Measurements from ENCODE around the gene METTL23. TPM values are rescaled to one million over a fixed set of nuclear protein-coding genes. Genes with fewer than 3 reads are reported as not detected.
"Not testable (repeated sequence)": the region's sequence is repeated elsewhere in the genome, so short reads cannot be mapped to it uniquely, and the experiment has no call there.

The METTL23 gene
- total RNA-seq, 1 experiment from 2014 or later = 58.7 TPM

DNA sequence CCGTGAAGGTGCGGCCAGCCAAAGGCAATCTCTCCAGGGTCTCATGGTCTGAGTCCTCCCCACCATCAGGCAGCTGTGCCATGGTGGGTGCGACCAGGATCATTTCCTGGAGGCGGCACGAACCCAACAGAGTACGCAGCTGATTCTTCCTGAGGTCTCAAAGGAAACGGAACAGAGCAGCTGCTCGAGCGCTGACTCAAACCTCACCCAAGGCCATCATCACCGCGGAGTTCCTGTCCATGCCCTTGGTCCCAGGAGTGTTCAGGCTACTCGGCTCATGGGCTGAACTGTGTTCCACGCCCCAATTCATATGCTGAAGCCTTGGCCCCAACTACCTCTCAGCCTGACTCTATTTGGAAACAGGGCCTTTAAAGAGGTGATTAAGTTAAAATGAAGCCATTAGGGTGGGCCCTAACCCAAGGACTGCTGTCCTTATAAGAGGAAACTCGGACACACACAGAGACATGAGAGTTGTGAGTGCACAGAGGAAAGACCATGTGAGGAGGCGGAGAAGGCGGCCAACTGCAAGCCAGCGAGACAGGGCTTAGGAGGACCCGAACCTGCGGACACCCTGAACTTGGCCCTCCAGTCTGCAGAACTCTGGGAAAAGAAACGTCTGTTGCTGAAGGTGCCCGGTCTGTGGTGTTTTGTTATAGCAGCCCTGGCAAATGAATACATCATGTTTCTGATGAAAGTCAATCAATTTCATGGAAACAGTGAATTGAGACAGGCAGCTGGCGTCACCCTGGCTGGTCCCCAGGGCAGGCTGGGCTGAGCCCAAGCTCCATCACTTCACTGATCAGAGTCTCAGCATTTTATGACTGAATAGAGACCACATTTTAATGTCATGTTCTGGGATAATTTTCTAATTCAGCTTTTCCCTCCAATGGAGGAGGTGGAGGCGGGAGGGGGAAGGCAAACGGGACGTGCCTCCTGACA lies 29.6 kb upstream of the METTL23 start:
- intact Hi-C loops (cut with micrococcal nuclease) = no loop called here
- Histone ChIP-seq H3K9ac (ENCODE audit: low read length) (no peak overlapping the region), H4K20me1 (ENCODE audit: low read length) (no peaks in the 10 kb centered on the region), H3K79me2 (ENCODE audit: low read length) (no peaks in the 10 kb centered on the region), H3K27ac (ENCODE audit: low read length) (peak overlapping the region; percentile 21), H2AFZ (ENCODE audit: low read length) (peak overlapping the region; percentile 31; the same call in 1 of the 2 replicates), H3K27me3 (ENCODE audit: low read length) (no peaks in the 10 kb centered on the region), H3K9me2 (replicated peaks; ENCODE audit: low read length) (no peaks in the 10 kb centered on the region), H3K9me3 (ENCODE audit: low read length) (no peaks in the 10 kb centered on the region), H3K36me3 (ENCODE audit: low read depth, low read length) (no peaks in the 10 kb centered on the region), H3K4me1 (ENCODE audit: insufficient read depth, low read length) (peaks cover 10% of the 10 kb centered on the region), H3K4me3 (ENCODE audit: low read length) (no peak overlapping the region), H3F3A (ENCODE audit: low read length, unreplicated experiment) (no peaks in the 10 kb centered on the region), H3K4me2 (ENCODE audit: low read length) (peak overlapping the region; percentile 32)
- BruUV-seq (replicated peaks) = no TSS peak
- ChIA-PET CTCF (no interaction called here), POLR2A (ENCODE audit: unreplicated experiment) (no interaction called here)
- DNase-seq = peak; percentile 54
- peak; percentile 96 for ATAC-seq
- TF ChIP-seq EZH2phosphoT487 (IDR thresholded peaks at IDR 0.05; ENCODE audit: borderline replicate concordance, low read length) (no peak), EZH2 (IDR thresholded peaks at IDR 0.05; ENCODE audit: low read length, unreplicated experiment) (no peak)
- TF ChIP-seq, protein P1, sequence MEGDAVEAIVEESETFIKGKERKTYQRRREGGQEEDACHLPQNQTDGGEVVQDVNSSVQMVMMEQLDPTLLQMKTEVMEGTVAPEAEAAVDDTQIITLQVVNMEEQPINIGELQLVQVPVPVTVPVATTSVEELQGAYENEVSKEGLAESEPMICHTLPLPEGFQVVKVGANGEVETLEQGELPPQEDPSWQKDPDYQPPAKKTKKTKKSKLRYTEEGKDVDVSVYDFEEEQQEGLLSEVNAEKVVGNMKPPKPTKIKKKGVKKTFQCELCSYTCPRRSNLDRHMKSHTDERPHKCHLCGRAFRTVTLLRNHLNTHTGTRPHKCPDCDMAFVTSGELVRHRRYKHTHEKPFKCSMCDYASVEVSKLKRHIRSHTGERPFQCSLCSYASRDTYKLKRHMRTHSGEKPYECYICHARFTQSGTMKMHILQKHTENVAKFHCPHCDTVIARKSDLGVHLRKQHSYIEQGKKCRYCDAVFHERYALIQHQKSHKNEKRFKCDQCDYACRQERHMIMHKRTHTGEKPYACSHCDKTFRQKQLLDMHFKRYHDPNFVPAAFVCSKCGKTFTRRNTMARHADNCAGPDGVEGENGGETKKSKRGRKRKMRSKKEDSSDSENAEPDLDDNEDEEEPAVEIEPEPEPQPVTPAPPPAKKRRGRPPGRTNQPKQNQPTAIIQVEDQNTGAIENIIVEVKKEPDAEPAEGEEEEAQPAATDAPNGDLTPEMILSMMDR (conservative IDR thresholded peaks at IDR 0.05; ENCODE audit: low read depth, low read length) = no peak

DNA sequence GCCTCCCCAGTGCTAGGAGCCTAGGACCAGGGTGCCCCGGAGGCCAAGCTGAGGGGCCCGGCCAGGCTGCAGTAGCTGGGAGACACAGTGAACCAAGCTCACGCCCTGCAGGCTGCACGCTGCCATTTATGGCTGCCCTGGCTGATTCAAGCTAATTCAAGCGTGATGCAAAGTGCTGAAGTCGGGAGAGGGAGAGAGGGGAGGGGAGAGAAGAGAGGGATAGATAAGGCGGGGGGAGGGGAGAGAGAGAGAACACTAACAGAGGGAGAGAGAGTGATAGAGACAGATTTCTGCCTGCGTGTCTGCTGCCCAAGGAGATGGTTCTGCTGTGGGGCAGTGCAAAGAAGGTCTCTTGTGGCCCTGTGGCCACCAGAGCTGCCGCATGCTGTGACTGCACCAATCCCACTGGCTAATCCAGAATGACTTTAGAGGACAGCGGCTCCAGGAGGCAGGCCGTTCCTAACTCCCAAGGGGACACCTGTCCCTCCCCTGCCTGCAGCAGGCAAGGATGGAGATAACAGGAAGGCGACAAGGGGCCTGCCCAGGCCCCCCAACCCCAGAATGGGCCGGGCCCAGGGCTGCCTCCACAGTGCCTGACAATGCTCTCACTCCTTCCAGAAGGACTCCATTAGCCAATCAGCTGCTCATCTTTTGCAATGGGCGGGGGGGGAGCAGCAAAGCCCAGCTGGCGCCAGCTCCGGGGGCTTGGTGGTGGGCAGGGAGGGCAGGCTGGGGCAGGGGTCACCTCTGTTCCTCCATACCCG lies 28.8 kb upstream of the METTL23 start:
- POLR2A ChIA-PET (ENCODE audit: unreplicated experiment) = interaction anchor here (0.6 kb wide), 1 partner anchor 13 kb away, joined by 3 read pairs; the partner anchor contains the start of gene MXRA7
- no TSS peak for BruUV-seq (replicated peaks)
- H3K4me1 ChIP-seq (ENCODE audit: insufficient read depth, low read length) = peaks cover 10% of the 10 kb centered on the region
- TF ChIP-seq EZH2phosphoT487 (IDR thresholded peaks at IDR 0.05; ENCODE audit: borderline replicate concordance, low read length) (no peak), EZH2 (IDR thresholded peaks at IDR 0.05; ENCODE audit: low read length, unreplicated experiment) (no peak)
- TF ChIP-seq, protein P1 (conservative IDR thresholded peaks at IDR 0.05; ENCODE audit: low read depth, low read length) = no peak
- intact Hi-C loops (cut with micrococcal nuclease) = no loop called here
- ATAC-seq (no peak), DNase-seq (no peak)
- no peaks in the 10 kb centered on the region for H3K36me3 ChIP-seq (ENCODE audit: low read depth, low read length)
- H3K9me2 ChIP-seq (replicated peaks; ENCODE audit: low read length) = no peaks in the 10 kb centered on the region
- CTCF ChIA-PET = no interaction called here
- H3K4me3 ChIP-seq (ENCODE audit: low read length) = no peak overlapping the region
- H3K79me2 ChIP-seq (ENCODE audit: low read length) = 0 out of 2 replicates have a peak, but pooled peaks cover under 1% of the 10 kb centered on the region
- no peaks in the 10 kb centered on the region for H4K20me1 ChIP-seq (ENCODE audit: low read length)
- no peak overlapping the region for H2AFZ ChIP-seq (ENCODE audit: low read length)
- H3K27ac ChIP-seq (ENCODE audit: low read length) = no peak overlapping the region
- no peaks in the 10 kb centered on the region for H3K27me3 ChIP-seq (ENCODE audit: low read length)
- H3K4me2 ChIP-seq (ENCODE audit: low read length) = no peak overlapping the region
- no peaks in the 10 kb centered on the region for H3F3A ChIP-seq (ENCODE audit: low read length, unreplicated experiment)
- no peak overlapping the region for H3K9ac ChIP-seq (ENCODE audit: low read length)
- H3K9me3 ChIP-seq (ENCODE audit: low read length) = no peaks in the 10 kb centered on the region

DNA sequence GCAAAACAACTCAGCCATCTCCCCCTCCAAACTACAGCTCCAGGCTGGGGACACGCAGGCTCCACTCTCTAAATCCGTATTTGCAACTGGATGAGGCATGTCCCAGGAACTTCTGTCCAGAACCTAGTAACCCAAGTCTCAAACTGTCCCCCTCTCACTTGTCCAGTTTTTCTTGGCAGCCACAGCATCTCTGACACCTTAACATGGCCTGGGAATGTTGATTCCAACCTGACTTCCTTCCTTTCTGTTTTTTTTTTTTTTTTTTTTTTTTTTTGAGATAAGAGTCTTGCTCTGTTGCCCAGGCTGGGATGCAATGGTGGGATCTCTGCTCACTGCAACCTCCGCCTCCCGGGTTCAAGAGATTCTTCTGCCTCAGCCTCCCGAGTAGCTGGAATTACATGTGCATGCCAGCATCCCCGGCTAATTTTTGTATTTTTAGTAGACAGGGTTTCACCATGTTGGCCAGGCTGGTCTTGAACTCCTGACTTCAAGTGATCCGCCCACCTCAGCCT lies 28.1 kb upstream of the METTL23 start:
- BruUV-seq (replicated peaks); H3K9me2 ChIP-seq (replicated peaks; ENCODE audit: low read length); H2AFZ ChIP-seq (ENCODE audit: low read length); H3K27ac ChIP-seq (ENCODE audit: low read length); H3F3A ChIP-seq (ENCODE audit: low read length, unreplicated experiment); CTCF ChIA-PET; H3K4me2 ChIP-seq (ENCODE audit: low read length); H3K79me2 ChIP-seq (ENCODE audit: low read length); H3K36me3 ChIP-seq (ENCODE audit: low read depth, low read length); H3K9ac ChIP-seq (ENCODE audit: low read length); H3K9me3 ChIP-seq (ENCODE audit: low read length); intact Hi-C loops (cut with micrococcal nuclease); DNase-seq; H3K4me3 ChIP-seq (ENCODE audit: low read length); H4K20me1 ChIP-seq (ENCODE audit: low read length); ATAC-seq; H3K27me3 ChIP-seq (ENCODE audit: low read length): not testable (repeated sequence)
- POLR2A ChIA-PET (ENCODE audit: unreplicated experiment) = interaction anchor here (0.6 kb wide), 1 partner anchor 12 kb away, joined by 3 read pairs; the partner anchor contains the start of gene MXRA7
- H3K4me1 ChIP-seq (ENCODE audit: insufficient read depth, low read length) = peaks cover 10% of the 10 kb centered on the region
